Keratinocyte (primary cell): ENCODE data around the gene CHRNA1. TPM values are rescaled to one million over a fixed set of nuclear protein-coding genes. Genes with fewer than 3 reads are reported as not detected.

Experiments
- DNase-seq: peaks from one replicate; pipeline ENCODE4 v3.0.0-alpha.2; 2011; ENCODE audit warnings: low read depth, missing footprints, low spot score
- FAIRE-seq: peaks from 2 replicates; lab custom pipeline; 2011; peaks lifted over from hg19 to GRCh38; lab: Jason Lieb, UNC
- H2AFZ ChIP-seq: 2 replicates; pipeline ENCODE4 v1.6.0; 2012; ENCODE audit warnings: low read length, control low read depth, inconsistent platforms; ENCODE audit not compliant: control insufficient read depth
- H3K27ac ChIP-seq: 2 replicates; pipeline ENCODE4 v1.5.1; 2011; ENCODE audit warnings: low read length; ENCODE audit not compliant: control insufficient read depth, insufficient read depth
- H3K27me3 ChIP-seq: 3 replicates; pipeline ENCODE4 v1.6.0; 2011; ENCODE audit warnings: low read length; ENCODE audit not compliant: control insufficient read depth, insufficient read depth; ENCODE audit errors: extremely low read depth
- H3K36me3 ChIP-seq, 2 experiments: 2 replicates in 1 of 2; 3 replicates in 1 of 2; pipeline ENCODE4 v1.5.1; 2011; ENCODE audit warnings: low read length in 2 of 2, mild to moderate bottlenecking in 1 of 2; ENCODE audit not compliant: control insufficient read depth in 2 of 2, insufficient read depth in 2 of 2; ENCODE audit errors: extremely low read depth in 1 of 2
- H3K4me1 ChIP-seq: 3 replicates; pipeline ENCODE4 v1.5.1; 2011; ENCODE audit warnings: low read length; ENCODE audit not compliant: control insufficient read depth, insufficient read depth; ENCODE audit errors: extremely low read depth
- H3K4me2 ChIP-seq: 3 replicates; pipeline ENCODE4 v1.6.0; 2011; ENCODE audit warnings: low read depth, low read length; ENCODE audit not compliant: control insufficient read depth, insufficient read depth; ENCODE audit errors: extremely low read depth
- H3K4me3 ChIP-seq, 3 experiments: fragments of 200-600 bp in 1 of 3; sonication (generic) in 1 of 3; 2 replicates in 2 of 3; 3 replicates in 1 of 3; pipeline ENCODE4 v1.5.1; 2011 to 2016; ENCODE audit warnings: low read length in 3 of 3, mild to moderate bottlenecking in 3 of 3, control low read depth in 2 of 3, inconsistent platforms in 1 of 3, low read depth in 1 of 3, mixed read lengths in 1 of 3, mixed run types in 1 of 3, moderate library complexity in 1 of 3; ENCODE audit not compliant: control insufficient read depth in 2 of 3, insufficient read depth in 2 of 3; ENCODE audit errors: extremely low read depth in 1 of 3
- H3K79me2 ChIP-seq: 2 replicates; pipeline ENCODE4 v1.6.0; 2012; ENCODE audit warnings: low read length; ENCODE audit not compliant: control insufficient read depth, insufficient read depth
- H3K9ac ChIP-seq: 3 replicates; pipeline ENCODE4 v1.6.0; 2011; ENCODE audit warnings: low read length; ENCODE audit not compliant: control insufficient read depth, insufficient read depth; ENCODE audit errors: extremely low read depth
- H3K9me1 ChIP-seq: 3 replicates; pipeline ENCODE4 v1.6.0; 2011; ENCODE audit warnings: low read length; ENCODE audit not compliant: control insufficient read depth, insufficient read depth; ENCODE audit errors: extremely low read depth
- H3K9me3 ChIP-seq: 2 replicates; pipeline ENCODE4 v1.5.1; 2012; ENCODE audit warnings: low read depth, low read length; ENCODE audit not compliant: control insufficient read depth
- H4K20me1 ChIP-seq: 3 replicates; pipeline ENCODE4 v1.6.0; 2011; ENCODE audit warnings: low read length; ENCODE audit not compliant: control insufficient read depth, insufficient read depth; ENCODE audit errors: extremely low read depth
- EZH2 ChIP-seq: IDR thresholded peaks from one replicate; pipeline ENCODE4 v1.6.1; 2012; ENCODE audit warnings: inconsistent platforms, mild to moderate bottlenecking, low read length, moderate library complexity
- dilution Hi-C: fragments of 300-500 bp; cut with MboI; formaldehyde crosslinking; loops from one replicate; pipeline ENCODE4 v1.7.0; 2020; ENCODE audit warnings: low sequenced_read_pairs; ENCODE audit not compliant: extremely low pct_ligation_motif_present
- polyA plus RNA-seq, 5 experiments: library from polyadenylated mRNA; depleted of rRNA in 3 of 5; stranded (reverse) in 3 of 5; stranded (forward) in 1 of 5; unstranded in 1 of 5; fragments of >200 nt; gene quantifications; 1 replicate in 1 of 5; 2 replicates in 3 of 5; 3 replicates in 1 of 5; pipeline versions ENCODE4 v1.2.1 to v1.2.3, GENCODE V29; 2011 to 2012; ENCODE audit warnings: missing spikeins in 2 of 5, low read depth in 1 of 5, low replicate concordance in 1 of 5
- TF ChIP-seq, protein P1 (sequence below), 3 experiments: IDR thresholded peaks in 1 of 3; conservative IDR thresholded peaks in 1 of 3; optimal IDR thresholded peaks in 1 of 3; 2 replicates in 2 of 3; 3 replicates in 1 of 3; pipeline versions ENCODE3 to v1.5.1; 2011; ENCODE audit warnings: low read length in 3 of 3, mild to moderate bottlenecking in 3 of 3, moderate library complexity in 2 of 3, control low read depth in 1 of 3, inconsistent platforms in 1 of 3; ENCODE audit not compliant: insufficient read depth in 2 of 3; ENCODE audit errors: extremely low read depth in 1 of 3

The CHRNA1 gene
- polyA plus RNA-seq, 1 donor (not counting 4 experiments of a cell fraction or from before 2014, with no cell fraction given), result not detected

DNA sequence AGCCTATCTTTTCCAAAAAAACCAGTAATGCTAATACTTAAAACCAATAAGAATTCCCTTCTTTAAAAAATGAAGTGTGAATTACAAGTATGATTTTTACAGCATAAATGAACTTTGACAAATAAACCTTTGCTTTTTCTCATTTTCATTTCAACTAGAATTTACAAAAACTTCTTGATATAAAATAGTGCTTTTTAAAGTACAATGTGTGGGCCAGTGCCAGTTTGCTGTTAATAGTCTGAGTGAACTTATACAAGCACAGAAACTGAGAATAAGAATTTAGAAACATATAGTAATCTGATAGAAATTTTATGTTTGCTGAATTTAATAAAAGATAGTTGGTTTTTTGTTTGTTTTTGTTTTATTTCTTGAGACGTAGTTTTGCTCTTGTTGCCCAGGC is 43.7 kb upstream of the CHRNA1 start:
- H3K9me3 ChIP-seq, result no peaks in the 10 kb centered on the region
- H3K4me3 ChIP-seq, result no peak overlapping the region
- H3K36me3 ChIP-seq, result no peaks in the 10 kb centered on the region
- no peak for DNase-seq
- TF ChIP-seq EZH2, result no peak
- TF ChIP-seq, protein P1, sequence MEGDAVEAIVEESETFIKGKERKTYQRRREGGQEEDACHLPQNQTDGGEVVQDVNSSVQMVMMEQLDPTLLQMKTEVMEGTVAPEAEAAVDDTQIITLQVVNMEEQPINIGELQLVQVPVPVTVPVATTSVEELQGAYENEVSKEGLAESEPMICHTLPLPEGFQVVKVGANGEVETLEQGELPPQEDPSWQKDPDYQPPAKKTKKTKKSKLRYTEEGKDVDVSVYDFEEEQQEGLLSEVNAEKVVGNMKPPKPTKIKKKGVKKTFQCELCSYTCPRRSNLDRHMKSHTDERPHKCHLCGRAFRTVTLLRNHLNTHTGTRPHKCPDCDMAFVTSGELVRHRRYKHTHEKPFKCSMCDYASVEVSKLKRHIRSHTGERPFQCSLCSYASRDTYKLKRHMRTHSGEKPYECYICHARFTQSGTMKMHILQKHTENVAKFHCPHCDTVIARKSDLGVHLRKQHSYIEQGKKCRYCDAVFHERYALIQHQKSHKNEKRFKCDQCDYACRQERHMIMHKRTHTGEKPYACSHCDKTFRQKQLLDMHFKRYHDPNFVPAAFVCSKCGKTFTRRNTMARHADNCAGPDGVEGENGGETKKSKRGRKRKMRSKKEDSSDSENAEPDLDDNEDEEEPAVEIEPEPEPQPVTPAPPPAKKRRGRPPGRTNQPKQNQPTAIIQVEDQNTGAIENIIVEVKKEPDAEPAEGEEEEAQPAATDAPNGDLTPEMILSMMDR (optimal IDR thresholded peaks at IDR 0.05 in 1 of 3, IDR thresholded peaks at IDR 0.05 in 1 of 3, conservative IDR thresholded peaks at IDR 0.05 in 1 of 3; ENCODE audit: extremely low read depth in 1 of 3, insufficient read depth in 2 of 3, low read length in 3 of 3), result no peak
- H2AFZ ChIP-seq, result no peak overlapping the region
- dilution Hi-C loops, result no loop called here
- H3K27me3 ChIP-seq, result no peaks in the 10 kb centered on the region
- H3K79me2 ChIP-seq, result no peaks in the 10 kb centered on the region
- no peaks in the 10 kb centered on the region for H3K4me1 ChIP-seq
- H3K9me1 ChIP-seq, result no peaks in the 10 kb centered on the region
- no peak for FAIRE-seq
- no peak overlapping the region for H3K9ac ChIP-seq
- H4K20me1 ChIP-seq, result no peaks in the 10 kb centered on the region
- no peak overlapping the region for H3K27ac ChIP-seq
- H3K4me2 ChIP-seq, result no peak overlapping the region

DNA sequence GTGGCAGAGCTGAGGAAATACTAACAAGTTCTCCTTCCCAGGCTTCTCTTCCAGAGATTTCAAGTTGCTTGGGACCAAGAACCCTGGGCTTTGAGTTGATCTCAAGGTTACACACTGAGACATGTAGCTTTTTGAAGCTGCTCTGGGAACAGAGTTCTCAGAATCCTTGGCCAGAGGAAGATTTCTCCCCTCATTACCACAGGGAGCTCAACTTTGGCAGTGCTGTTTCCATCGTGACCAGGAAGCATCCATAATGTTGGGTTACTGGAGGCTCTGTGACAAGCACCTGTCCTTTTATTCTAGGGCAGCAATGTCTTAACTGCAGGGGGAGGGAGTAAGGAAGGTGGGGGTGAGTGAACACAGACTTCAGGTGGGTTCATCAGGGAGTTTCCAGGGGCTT is 41.5 kb upstream of the CHRNA1 start:
- Histone ChIP-seq H3K36me3 (no peaks in the 10 kb centered on the region), H3K4me2 (no peak overlapping the region), H3K9me3 (no peaks in the 10 kb centered on the region), H3K27ac (no peak overlapping the region), H3K9me1 (no peaks in the 10 kb centered on the region), H3K79me2 (no peaks in the 10 kb centered on the region), H3K9ac (no peak overlapping the region), H2AFZ (no peak overlapping the region), H4K20me1 (no peaks in the 10 kb centered on the region), H3K4me1 (no peaks in the 10 kb centered on the region), H3K27me3 (no peaks in the 10 kb centered on the region), H3K4me3 (no peak overlapping the region)
- dilution Hi-C loops, result no loop called here
- FAIRE-seq (no peak), DNase-seq (no peak)
- TF ChIP-seq, protein P1 (optimal IDR thresholded peaks at IDR 0.05 in 1 of 3, IDR thresholded peaks at IDR 0.05 in 1 of 3, conservative IDR thresholded peaks at IDR 0.05 in 1 of 3; ENCODE audit: extremely low read depth in 1 of 3, insufficient read depth in 2 of 3, low read length in 3 of 3), result no peak
- TF ChIP-seq EZH2, result no peak
